Keratinocyte (primary cell): ENCODE data around the gene CHCHD10.

Experiments
- CTCF ChIP-seq, 3 experiments: IDR thresholded peaks in 1 of 3; conservative IDR thresholded peaks in 1 of 3; optimal IDR thresholded peaks in 1 of 3; 2 replicates in 2 of 3; 3 replicates in 1 of 3; pipeline versions ENCODE3 to v1.5.1; 2011; ENCODE audit warnings: low read length in 3 of 3, mild to moderate bottlenecking in 3 of 3, moderate library complexity in 2 of 3, control low read depth in 1 of 3, inconsistent platforms in 1 of 3; ENCODE audit not compliant: insufficient read depth in 2 of 3; ENCODE audit errors: extremely low read depth in 1 of 3
- EZH2 ChIP-seq: IDR thresholded peaks from one replicate; pipeline ENCODE4 v1.6.1; 2012; ENCODE audit warnings: inconsistent platforms, mild to moderate bottlenecking, low read length, moderate library complexity

- TF ChIP-seq CTCF (optimal IDR thresholded peaks at IDR 0.05 in 1 of 3, IDR thresholded peaks at IDR 0.05 in 1 of 3, conservative IDR thresholded peaks at IDR 0.05 in 1 of 3; ENCODE audit: extremely low read depth in 1 of 3, insufficient read depth in 2 of 3, low read length in 3 of 3) (no peak), EZH2 (no peak)
Observed at GRCh38 chr22:23769321-23769965, 1.7 kb upstream of the CHCHD10 start.
